GM12878 (cell line): Measurements from ENCODE around the gene ERCC4. TPM values are rescaled to one million over a fixed set of nuclear protein-coding genes. Genes with fewer than 3 reads are reported as not detected.

ENCODE experiments used
- ATAC-seq: fragments of 200-7000 bp; cut with Tn5 transposase; 3 replicates; pipeline ENCODE4 v1.9.1; 2020; ENCODE audit warnings: mild to moderate bottlenecking, moderate library complexity
- BruUV-seq: library from RNA; stranded (reverse); fragments of 400-500 nt; replicated peaks from 2 replicates; lab custom pipeline; 2021; lab: Mats Ljungman, UMichigan
- CTCF ChIA-PET: fragments of 300-600 bp; sonication (Branson Sonifier 250); formaldehyde crosslinking; extraction: SDS; loops from one replicate; lab custom pipeline; 2021; ENCODE audit warnings: inconsistent platforms; lab: Yijun Ruan, JAX
- POLR2A ChIA-PET: fragments of 350-600 bp; formaldehyde crosslinking; extraction: SDS; loops from one replicate; lab custom pipeline; 2021; ENCODE audit warnings: inconsistent platforms; lab: Charles Lee
- RAD21 ChIA-PET: fragments of 300-600 bp; sonication (Branson Sonifier 250); formaldehyde crosslinking; loops from one replicate; lab custom pipeline; 2023; ENCODE audit warnings: antibody characterized with exemption; ENCODE audit not compliant: unreplicated experiment; lab: Charles Lee
- SMC1A ChIA-PET: fragments of 300-600 bp; sonication (Branson Sonifier 250); formaldehyde crosslinking; loops from one replicate; lab custom pipeline; 2023; ENCODE audit not compliant: unreplicated experiment, uncharacterized antibody; lab: Charles Lee
- DNase-seq: peaks from one replicate; pipeline ENCODE4 v3.0.0-alpha.2; 2011; ENCODE audit warnings: low read depth, low spot score
- FAIRE-seq: peaks from 3 replicates; lab custom pipeline; 2011; peaks lifted over from hg19 to GRCh38; lab: Jason Lieb, UNC
- H2AFZ ChIP-seq: 2 replicates; pipeline ENCODE4 v1.6.0; 2011; ENCODE audit warnings: low read depth, low read length, control low read depth; ENCODE audit not compliant: control insufficient read depth
- H3K27ac ChIP-seq: 2 replicates; pipeline ENCODE4 v1.5.1; 2011; ENCODE audit warnings: control low read depth; ENCODE audit not compliant: control insufficient read depth, insufficient read depth
- H3K27me3 ChIP-seq, 2 experiments: replicated peaks in 1 of 2; 2 replicates each; pipeline versions ENCODE4 v1.6.0 to v1.6.1; 2011; ENCODE audit warnings: low read length in 1 of 2; ENCODE audit not compliant: control insufficient read depth in 2 of 2, insufficient read depth in 2 of 2
- H3K36me3 ChIP-seq, 2 experiments: 2 replicates each; pipeline ENCODE4 v1.5.1; 2011; ENCODE audit warnings: low read length in 1 of 2; ENCODE audit not compliant: control insufficient read depth in 2 of 2, insufficient read depth in 2 of 2
- H3K4me1 ChIP-seq: 2 replicates; pipeline ENCODE4 v1.6.1; 2011; ENCODE audit warnings: mild to moderate bottlenecking, low read length, moderate library complexity, mixed read lengths; ENCODE audit not compliant: control insufficient read depth, insufficient read depth
- H3K4me2 ChIP-seq: 2 replicates; pipeline ENCODE4 v1.6.0; 2011; ENCODE audit warnings: control low read depth; ENCODE audit not compliant: control insufficient read depth, insufficient read depth
- H3K4me3 ChIP-seq: fragments of 200-600 bp; sonication (generic); 2 replicates; pipeline ENCODE4 v1.5.1; 2016
- H3K79me2 ChIP-seq: 2 replicates; pipeline ENCODE4 v1.6.0; 2011; ENCODE audit warnings: low read length; ENCODE audit not compliant: control insufficient read depth, insufficient read depth
- H3K9ac ChIP-seq: 2 replicates; pipeline ENCODE4 v1.8.0; 2011; ENCODE audit warnings: low read length, control low read depth, mixed read lengths; ENCODE audit not compliant: control insufficient read depth, insufficient read depth
- H3K9me3 ChIP-seq: replicated peaks from 3 replicates; pipeline ENCODE4 v1.5.1; 2011; ENCODE audit warnings: mild to moderate bottlenecking, low read length; ENCODE audit not compliant: control insufficient read depth, insufficient read depth
- H4K20me1 ChIP-seq: 2 replicates; pipeline ENCODE4 v1.6.0; 2011; ENCODE audit not compliant: control insufficient read depth, insufficient read depth
- BCL3 ChIP-seq: IDR thresholded peaks from 2 replicates; pipeline ENCODE4 v1.6.1; 2011; ENCODE audit warnings: borderline replicate concordance, low read depth, mild to moderate bottlenecking, moderate library complexity, low read length; ENCODE audit not compliant: insufficient read depth, poor library complexity, severe bottlenecking
- MXI1 ChIP-seq: fragments of 150-350 bp; IDR thresholded peaks from 2 replicates; pipeline ENCODE4 v1.6.1; 2011; ENCODE audit warnings: low read depth, mild to moderate bottlenecking, inconsistent platforms, low read length, improper control_type of control experiment
- SPI1 ChIP-seq: IDR thresholded peaks from 2 replicates; pipeline ENCODE4 v1.6.1; 2011; ENCODE audit warnings: low read depth, mild to moderate bottlenecking, low read length, moderate library complexity, borderline replicate concordance; ENCODE audit not compliant: insufficient read depth
- SREBF2 ChIP-seq: IDR thresholded peaks from 2 replicates; pipeline ENCODE4 v1.6.1; 2012; ENCODE audit warnings: mild to moderate bottlenecking, low read length
- SRF ChIP-seq, 2 experiments: IDR thresholded peaks; 2 replicates each; pipeline ENCODE4 v1.6.1; 2011; ENCODE audit warnings: low read depth in 2 of 2, low read length in 2 of 2, mild to moderate bottlenecking in 1 of 2, moderate library complexity in 1 of 2
- ZNF384 ChIP-seq: IDR thresholded peaks from 2 replicates; pipeline ENCODE4 v1.6.1; 2012; ENCODE audit warnings: low read depth, mild to moderate bottlenecking, low read length, improper control_type of control experiment, borderline replicate concordance
- WGBS: methylation state at CpG from one replicate; pipeline ENCODE4 v1.1.6; 2016; ENCODE audit warnings: low lambda C conversion rate; ENCODE audit not compliant: insufficient replicate concordance, insufficient coverage; ENCODE audit errors: missing lambda C conversion rate; 5-methylcytosine and 5-hydroxymethylcytosine counted together
- in situ Hi-C: fragments of 300-500 bp; cut with MboI; formaldehyde crosslinking; loops from 9 replicates; pipeline ENCODE4 v1.14.3; 2018; ENCODE audit warnings: mixed read lengths
- intact Hi-C: fragments of 100-400 bp; cut with micrococcal nuclease; formaldehyde crosslinking; loops from one replicate; pipeline ENCODE4 v1.14.2; 2022; ENCODE audit not compliant: unreplicated experiment
- polyA plus RNA-seq, 11 experiments: library from polyadenylated mRNA; depleted of rRNA in 4 of 11; unstranded in 6 of 11; stranded (reverse) in 5 of 11; fragments of >200 nt; fragmentation: Nextera tagmentation in 4 of 11; fragmentation: Illumina TruSeq in 1 of 11; extraction: Ambion mirVana in 4 of 11; extraction: Trizol in 1 of 11; gene quantifications; 1 replicate in 1 of 11; 2 replicates in 10 of 11; pipeline versions ENCODE4 v1.2.1 to v1.2.3, GENCODE V29; 2011 to 2016; ENCODE audit warnings: inconsistent platforms in 2 of 11, missing spikeins in 2 of 11, low read depth in 1 of 11
- total RNA-seq, 4 experiments: library from RNA; depleted of rRNA in 3 of 4; stranded (reverse); fragments of >200 nt in 3 of 4; fragmentation: Illumina TruSeq in 1 of 4; extraction: Trizol in 1 of 4; gene quantifications; 2 replicates each; pipeline versions ENCODE4 v1.2.1 to v1.2.3, GENCODE V29; 2013 to 2021

ERCC4 gene
- total and polyA plus RNA-seq, 10 of the 15 experiments (the other 5 are each of a cell fraction or from before 2014, with no cell fraction given): 4.7 to 24.6 (median 8.9) TPM

GRCh38 chr16:13950821-13951547 lies 31.0 kb downstream of the ERCC4 start:
- WGBS: 24% methylated on average over 5 of the region's 5 CpGs
- Histone ChIP-seq H3K4me2 (no peak overlapping the region), H3K4me1 (peaks cover 10% of the 10 kb centered on the region), H3K79me2 (no peaks in the 10 kb centered on the region), H3K27ac (no peak overlapping the region)
- RAD21 ChIA-PET: interaction anchor here (1.5 kb wide), 2 partner anchors 27 to 31 kb away, joined by 3 to 5 read pairs; partner anchors contain the start of gene ERCC4
- intact Hi-C loops (no loop called here), in situ Hi-C loops (no loop called here)
- BruUV-seq: no TSS peak
- ATAC-seq: peak; percentile 75
- no peak for TF ChIP-seq BCL3
- TF ChIP-seq SREBF2: no peak
- no peak for TF ChIP-seq MXI1
- peak; percentile 56; the same call in 1 of the 2 replicates for TF ChIP-seq SPI1
- no peak for TF ChIP-seq ZNF384
- no peak for TF ChIP-seq SRF (IDR thresholded peaks at IDR 0.05; ENCODE audit: low read depth in 2 of 2, low read length in 2 of 2)
- TF ChIP-seq, all 136 proteins: peak for 1
- Histone ChIP-seq H2AFZ (peak overlapping the region; percentile 17; the same call in 1 of the 2 replicates), H4K20me1 (no peaks in the 10 kb centered on the region), H3K36me3 (peaks cover 0 to 19% of the 10 kb centered on the region in 2 experiments; a peak in 2 of 4 replicates), H3K9me3 (no peaks in the 10 kb centered on the region; the same call in 2 of the 3 replicates), H3K9ac (no peak overlapping the region), H3K27me3 (no peaks in the 10 kb centered on the region), H3K4me3 (no peak overlapping the region)
- ChIA-PET POLR2A (interaction anchor here (0.5 kb wide), 1 partner anchor 547 kb away, joined by 4 read pairs; no protein-coding TSS in a partner anchor), CTCF (interaction anchor here (1.2 to 4.9 kb wide), 2 partner anchors 15 to 27 kb away, joined by 6 to 17 read pairs; no protein-coding TSS in a partner anchor), SMC1A (interaction anchor here (0.7 to 1.8 kb wide), 4 partner anchors 14 to 28 kb away, joined by 3 to 6 read pairs (median 4); no protein-coding TSS in a partner anchor)
- peak; percentile 44 for FAIRE-seq
- DNase-seq: no peak
